Neuronal stem cell (in vitro differentiated cells): ENCODE measurements around the gene FGD3.
A peak's percentile ranks its signal among the peaks of the same experiment; 100 is the strongest.

Source experiments
- DNase-seq: peaks from one replicate; pipeline ENCODE4 v3.0.0-alpha.2; 2013; ENCODE audit warnings: low spot score
- H2AFZ ChIP-seq: one replicate; pipeline ENCODE4 v1.6.1; 2013; ENCODE audit warnings: mild to moderate bottlenecking, low read length, inconsistent platforms
- H2AK5ac ChIP-seq: 2 replicates; pipeline ENCODE4 v1.6.1; 2013; ENCODE audit warnings: low read depth, mild to moderate bottlenecking, inconsistent platforms, low read length, moderate library complexity, mixed read lengths
- H2BK120ac ChIP-seq: 2 replicates; pipeline ENCODE4 v1.6.1; 2013; ENCODE audit warnings: low read depth, mild to moderate bottlenecking, inconsistent platforms, low read length, moderate library complexity, mixed read lengths
- H2BK12ac ChIP-seq: one replicate; pipeline ENCODE4 v1.6.1; 2013; ENCODE audit warnings: low read length, inconsistent platforms
- H2BK15ac ChIP-seq: 2 replicates; pipeline ENCODE4 v1.6.1; 2013; ENCODE audit warnings: mild to moderate bottlenecking, low read length, inconsistent platforms, mixed read lengths
- H2BK5ac ChIP-seq: one replicate; pipeline ENCODE4 v1.6.1; 2013; ENCODE audit warnings: inconsistent platforms, mild to moderate bottlenecking, low read length, moderate library complexity
- H3K14ac ChIP-seq: one replicate; pipeline ENCODE4 v1.6.1; 2013; ENCODE audit warnings: low read length, inconsistent platforms
- H3K18ac ChIP-seq: 2 replicates; pipeline ENCODE4 v1.6.1; 2013; ENCODE audit warnings: low read length, inconsistent platforms
- H3K23ac ChIP-seq: 2 replicates; pipeline ENCODE4 v1.6.1; 2013; ENCODE audit warnings: low read depth, mild to moderate bottlenecking, mixed read lengths, low read length, inconsistent platforms; ENCODE audit not compliant: poor library complexity
- H3K27ac ChIP-seq: replicated peaks from 3 replicates; pipeline ENCODE4 v1.5.1; 2013; ENCODE audit warnings: low read length, inconsistent platforms
- H3K27me3 ChIP-seq, 3 experiments: 2 replicates each; pipeline ENCODE4 v1.6.1; 2013; ENCODE audit warnings: low read length in 3 of 3, mild to moderate bottlenecking in 2 of 3, inconsistent platforms in 1 of 3, low read depth in 1 of 3, mixed read lengths in 1 of 3, moderate library complexity in 1 of 3; ENCODE audit not compliant: control insufficient read depth in 3 of 3, insufficient read depth in 3 of 3
- H3K36me3 ChIP-seq, 2 donors: replicated peaks in 1 of 2; 2 replicates each; pipeline ENCODE4 v1.6.1; 2013; ENCODE audit warnings: low read length in 2 of 2; ENCODE audit not compliant: control insufficient read depth in 2 of 2, insufficient read depth in 2 of 2
- H3K4ac ChIP-seq: 2 replicates; pipeline ENCODE4 v1.6.1; 2013; ENCODE audit warnings: inconsistent platforms, mild to moderate bottlenecking, low read length, moderate library complexity
- H3K4me1 ChIP-seq, 2 donors: 1 replicate in 1 of 2; 2 replicates in 1 of 2; pipeline ENCODE4 v1.6.1; 2013; ENCODE audit warnings: low read length in 2 of 2, low read depth in 1 of 2; ENCODE audit not compliant: control insufficient read depth in 2 of 2, insufficient read depth in 1 of 2
- H3K4me2 ChIP-seq: one replicate; pipeline ENCODE4 v1.6.1; 2013; ENCODE audit warnings: mild to moderate bottlenecking, low read length, inconsistent platforms; ENCODE audit not compliant: insufficient read depth, poor library complexity, severe bottlenecking
- H3K4me3 ChIP-seq, 2 donors: 2 replicates each; pipeline ENCODE4 v1.5.1; 2013; ENCODE audit warnings: low read length in 2 of 2, mild to moderate bottlenecking in 2 of 2, inconsistent platforms in 1 of 2, moderate library complexity in 1 of 2
- H3K79me1 ChIP-seq: one replicate; pipeline ENCODE4 v1.6.1; 2013; ENCODE audit warnings: low read depth, mild to moderate bottlenecking, inconsistent platforms, low read length, moderate library complexity
- H3K9ac ChIP-seq: one replicate; pipeline ENCODE4 v1.6.1; 2013; ENCODE audit warnings: mild to moderate bottlenecking, low read depth, low read length, inconsistent platforms; ENCODE audit not compliant: poor library complexity
- H3K9me3 ChIP-seq, 2 donors: replicated peaks in 1 of 2; 2 replicates each; pipeline versions ENCODE3 to v1.6.1; 2013; ENCODE audit warnings: low read length in 2 of 2, mild to moderate bottlenecking in 2 of 2, inconsistent platforms in 1 of 2, low read depth in 1 of 2, mixed read lengths in 1 of 2, moderate library complexity in 1 of 2; ENCODE audit not compliant: control insufficient read depth in 2 of 2, insufficient read depth in 1 of 2
- H4K8ac ChIP-seq: one replicate; pipeline ENCODE4 v1.6.1; 2013; ENCODE audit warnings: low read depth, mild to moderate bottlenecking, inconsistent platforms, low read length, moderate library complexity
- H4K91ac ChIP-seq: one replicate; pipeline ENCODE4 v1.6.1; 2013; ENCODE audit warnings: low read length, low read depth, mild to moderate bottlenecking, inconsistent platforms; ENCODE audit not compliant: poor library complexity
- WGBS, 2 donors: extraction: QIAGEN DNeasy Blood & Tissue Kit; methylation state at CpG; one replicate each; pipeline ENCODE4 v1.1.7; 2013; ENCODE audit warnings: missing lambda C conversion rate in 2 of 2, mixed read lengths in 1 of 2; ENCODE audit not compliant: insufficient read length in 2 of 2, insufficient replicate concordance in 1 of 2; ENCODE audit errors: extremely low coverage in 2 of 2; 5-methylcytosine and 5-hydroxymethylcytosine counted together

Gene FGD3

DNA sequence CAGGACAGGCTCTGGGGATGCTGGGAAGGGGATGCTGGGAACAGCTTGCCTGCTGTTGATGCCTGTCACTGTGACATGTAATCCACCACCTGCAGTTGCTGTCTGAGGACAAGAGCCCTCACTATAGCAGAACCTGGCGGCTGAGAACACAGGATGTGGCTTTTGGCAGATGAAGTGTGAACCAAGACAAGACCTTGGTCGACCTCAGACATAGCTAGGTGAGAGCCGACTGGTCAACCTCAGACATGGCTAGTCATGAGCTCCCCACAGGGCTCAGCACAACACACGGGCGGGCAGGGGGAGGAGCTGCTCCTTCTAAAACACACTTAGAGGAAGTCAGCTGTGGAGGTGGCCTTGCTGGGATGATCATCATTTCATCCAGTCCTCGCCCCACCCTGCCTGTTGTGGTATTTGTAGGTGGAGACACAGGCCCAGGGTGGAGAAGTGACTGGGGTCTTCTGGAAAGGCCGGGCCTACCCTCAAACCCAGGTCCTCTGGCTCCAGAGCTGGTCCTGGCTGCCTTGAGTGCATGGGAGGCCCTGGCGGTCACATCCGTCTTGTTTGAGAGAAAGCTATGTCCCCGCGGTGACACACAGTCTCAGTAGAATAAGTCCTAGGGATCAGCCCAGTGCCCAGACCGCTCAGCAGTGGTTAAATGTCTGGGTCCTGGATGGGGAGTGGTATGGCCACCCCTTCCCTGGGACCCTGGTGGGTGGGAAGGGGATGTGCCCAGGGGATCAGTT, 117.2 kb downstream of the FGD3 start:
- Histone ChIP-seq H3K9ac (no peak overlapping the region), H3K27me3 (peaks cover 0 to 33% (median 4%) of the 10 kb centered on the region in 3 experiments), H3K9me3 (no peaks in the 10 kb centered on the region), H3K4me1 (peaks cover 0 to 2% of the 10 kb centered on the region in 2 donors), H3K27ac (no peak overlapping the region), H4K91ac (no peak overlapping the region), H4K8ac (no peak overlapping the region), H3K4me2 (no peak overlapping the region), H3K4ac (no peak overlapping the region), H2AK5ac (peak overlapping the region; percentile 15), H3K36me3 (no peaks in the 10 kb centered on the region), H2BK120ac (no peak overlapping the region), H3K18ac (peak overlapping the region; percentile 13), H3K23ac (peak overlapping the region; percentile 18), H2BK12ac (no peak overlapping the region), H3K14ac (no peak overlapping the region), H2AFZ (no peak overlapping the region), H2BK15ac (no peak overlapping the region), H3K79me1 (no peaks in the 10 kb centered on the region), H2BK5ac (no peak overlapping the region), H3K4me3 (no peak overlapping the region)
- no peak for DNase-seq
- WGBS, 2 donors = no CpG with 5 or more reads among the region's 12 CpGs

DNA sequence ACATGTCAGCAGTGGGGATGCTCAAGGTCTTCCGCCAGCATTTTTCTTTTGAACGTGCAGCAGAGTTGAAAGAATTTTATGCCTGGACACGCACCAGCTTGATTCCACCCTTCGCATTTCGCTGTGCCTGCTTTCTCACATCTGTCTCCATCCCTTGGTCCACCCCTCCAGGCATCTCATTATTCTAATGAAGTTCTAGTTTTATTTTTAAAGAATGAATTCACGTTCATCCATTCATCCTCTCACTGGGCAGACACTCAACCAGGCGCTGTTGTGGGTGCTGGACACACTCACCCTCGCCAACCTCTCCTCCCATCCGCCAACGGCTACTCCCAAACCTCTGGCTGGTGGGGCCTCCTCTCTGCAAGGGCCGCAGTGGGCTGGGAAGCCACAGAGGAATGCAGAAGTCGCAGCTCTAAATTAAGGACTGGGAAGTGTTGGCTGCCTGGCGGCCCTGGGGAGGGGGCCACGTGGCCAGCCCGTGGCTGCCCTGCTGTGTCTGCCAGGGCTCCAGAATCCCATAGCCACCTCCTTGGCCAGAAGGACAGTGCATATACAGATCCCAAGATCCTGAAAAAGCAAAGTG, 117.9 kb downstream of the FGD3 start:
- no peak overlapping the region for H2BK15ac ChIP-seq
- H3K4me2 ChIP-seq = no peak overlapping the region
- no CpG with 5 or more reads among the region's 15 CpGs for WGBS, 2 donors

DNA sequence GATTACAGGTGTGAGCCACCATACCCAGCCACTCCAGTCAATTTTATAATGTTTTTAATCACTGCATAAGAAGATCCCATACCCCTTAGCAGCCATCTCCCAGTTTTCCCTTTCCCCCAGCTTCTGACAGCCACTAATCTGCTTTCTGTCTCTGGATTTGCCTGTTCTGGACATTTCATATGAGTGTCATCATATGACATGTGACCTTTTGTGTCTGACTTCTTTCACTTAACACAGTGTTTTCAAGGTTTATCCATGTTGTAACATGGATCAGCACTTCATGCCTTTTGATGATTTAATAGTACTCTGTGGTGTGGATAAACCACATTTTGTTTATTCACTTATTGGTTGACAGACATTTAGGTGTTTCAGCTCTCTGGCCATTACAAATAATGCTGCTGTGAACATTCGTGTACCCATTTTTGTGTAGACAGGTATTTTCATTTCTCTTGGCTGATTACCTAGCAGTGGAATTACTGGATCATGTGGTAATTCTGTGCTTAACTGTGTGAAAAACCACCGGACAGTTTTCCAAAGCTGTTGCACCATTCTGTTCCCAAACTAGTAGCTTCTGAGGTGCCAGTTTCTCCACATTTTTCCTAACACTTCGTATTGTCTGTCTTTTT, 119.8 kb downstream of the FGD3 start:
- no peak overlapping the region for H3K18ac ChIP-seq
- H3K4ac ChIP-seq = no peak overlapping the region
- H3K4me1 ChIP-seq = peaks cover 0 to 2% of the 10 kb centered on the region in 2 donors
- no peak overlapping the region for H3K4me2 ChIP-seq
- H3K14ac ChIP-seq = no peak overlapping the region
- H2BK120ac ChIP-seq = no peak overlapping the region
- H4K91ac ChIP-seq = no peak overlapping the region
- no peak overlapping the region for H2AFZ ChIP-seq
- H2BK15ac ChIP-seq = no peak overlapping the region
- no peak for DNase-seq
- no peak overlapping the region for H2BK5ac ChIP-seq
- H2AK5ac ChIP-seq = no peak overlapping the region
- no peak overlapping the region for H4K8ac ChIP-seq
- H3K9me3 ChIP-seq = no peaks in the 10 kb centered on the region
- H3K79me1 ChIP-seq = no peaks in the 10 kb centered on the region
- H3K9ac ChIP-seq = no peak overlapping the region
- peaks cover 0 to 12% (median 0%) of the 10 kb centered on the region in 3 experiments for H3K27me3 ChIP-seq
- H3K36me3 ChIP-seq = no peaks in the 10 kb centered on the region
- H3K4me3 ChIP-seq = no peak overlapping the region
- H3K23ac ChIP-seq = no peak overlapping the region
- WGBS, 2 donors = no CpG with 5 or more reads among the region's 3 CpGs
- no peak overlapping the region for H2BK12ac ChIP-seq
- no peak overlapping the region for H3K27ac ChIP-seq

More for the DNA sequence above, 117.9 kb downstream of the FGD3 start:
- Histone ChIP-seq H2BK12ac (no peak overlapping the region), H3K79me1 (no peaks in the 10 kb centered on the region), H3K4ac (no peak overlapping the region), H2BK120ac (no peak overlapping the region), H2AK5ac (peak overlapping the region; percentile 16), H3K9me3 (no peaks in the 10 kb centered on the region), H2BK5ac (no peak overlapping the region), H3K36me3 (no peaks in the 10 kb centered on the region), H3K14ac (no peak overlapping the region), H3K9ac (no peak overlapping the region), H2AFZ (no peak overlapping the region), H4K8ac (no peak overlapping the region), H3K4me3 (no peak overlapping the region), H3K27me3 (peaks cover 0 to 26% (median under 1%) of the 10 kb centered on the region in 3 experiments), H4K91ac (no peak overlapping the region), H3K4me1 (peaks cover 0 to 2% of the 10 kb centered on the region in 2 donors), H3K27ac (no peak overlapping the region), H3K23ac (no peak overlapping the region), H3K18ac (no peak overlapping the region)
- DNase-seq = no peak

DNA sequence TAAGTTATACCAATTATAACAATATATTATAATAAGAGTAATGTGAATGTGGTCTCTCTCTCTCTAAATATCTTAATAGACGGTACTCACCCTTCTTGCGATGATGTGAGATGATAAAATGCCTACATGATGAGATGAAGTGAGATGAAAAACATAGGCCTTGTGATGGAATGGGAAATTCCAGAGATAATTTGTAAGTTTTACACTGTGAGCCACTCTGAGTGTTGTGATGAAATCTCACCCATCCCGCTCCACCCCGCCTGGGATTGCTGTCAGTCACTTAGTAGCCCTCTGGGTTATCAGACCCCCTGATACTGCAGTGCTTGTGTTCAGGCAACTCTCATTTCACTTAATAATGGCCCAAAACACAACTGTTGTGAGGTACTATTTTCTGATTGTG, 121.6 kb downstream of the FGD3 start:
- Histone ChIP-seq H2AFZ (no peak overlapping the region), H2AK5ac (no peak overlapping the region), H3K18ac (no peak overlapping the region), H3K27me3 (peaks cover 0 to 7% (median 0%) of the 10 kb centered on the region in 3 experiments), H3K4me2 (no peak overlapping the region), H2BK120ac (no peak overlapping the region), H4K8ac (no peak overlapping the region), H3K36me3 (no peaks in the 10 kb centered on the region), H3K23ac (no peak overlapping the region), H4K91ac (no peak overlapping the region), H3K9ac (no peak overlapping the region), H2BK12ac (no peak overlapping the region), H3K4me1 (no peaks in the 10 kb centered on the region), H3K14ac (no peak overlapping the region), H3K27ac (no peak overlapping the region), H3K79me1 (no peaks in the 10 kb centered on the region), H3K9me3 (no peaks in the 10 kb centered on the region), H3K4ac (no peak overlapping the region), H3K4me3 (no peak overlapping the region), H2BK5ac (no peak overlapping the region), H2BK15ac (no peak overlapping the region)
- DNase-seq = no peak
- WGBS, 2 donors = no CpG with 5 or more reads among the region's 4 CpGs
